K562 (cell line): ENCODE measurements around the gene ZDHHC3. TPM values are rescaled to one million over a fixed set of nuclear protein-coding genes. Genes with fewer than 3 reads are reported as not detected.

Experiments
- BHLHE40 ChIP-seq: IDR thresholded peaks from 2 replicates; pipeline ENCODE4 v1.6.1; 2011; ENCODE audit warnings: low read length, improper control_type of control experiment
- ELF1 ChIP-seq: fragments of 200-800 bp; sonication (Bioruptor generic); IDR thresholded peaks from 2 replicates; pipeline ENCODE4 v1.6.1; 2016; ENCODE audit warnings: missing genetic modification characterization, missing compliant biosample characterization
- HNRNPUL1 ChIP-seq: fragments of 200-400 bp; formaldehyde crosslinking; IDR thresholded peaks from 2 replicates; pipeline ENCODE4 v1.6.1; 2017; ENCODE audit warnings: low read length
- HSF4 ChIP-seq: fragments of 250-450 bp; sonication (Bioruptor Pico); IDR thresholded peaks from 2 replicates; pipeline ENCODE4 v2.1.2; 2022; ENCODE audit warnings: mild to moderate bottlenecking, moderate library complexity, borderline replicate concordance
- MAZ ChIP-seq, 2 experiments: fragments of 450-650 bp in 1 of 2; sonication (generic) in 1 of 2; formaldehyde crosslinking; IDR thresholded peaks in 1 of 2; conservative IDR thresholded peaks in 1 of 2; 2 replicates each; pipeline versions ENCODE4 v1.4.0 to v1.5.0; 2020; ENCODE audit warnings: mild to moderate bottlenecking in 1 of 2, missing genetic modification reagents in 1 of 2
- PHF20 ChIP-seq: fragments of 450-650 bp; IDR thresholded peaks from 2 replicates; pipeline ENCODE4 v1.6.1; 2018; ENCODE audit not compliant: partially characterized antibody
- RB1 ChIP-seq: fragments of 450-650 bp; IDR thresholded peaks from 2 replicates; pipeline ENCODE4 v1.6.1; 2017; ENCODE audit warnings: low read depth, mild to moderate bottlenecking
- STAT5A ChIP-seq: IDR thresholded peaks from 2 replicates; pipeline ENCODE4 v1.6.1; 2012; ENCODE audit warnings: low read length, inconsistent platforms, borderline replicate concordance
- SUPT5H ChIP-seq: fragments of 450-650 bp; IDR thresholded peaks from 2 replicates; pipeline ENCODE4 v1.6.1; 2016
- TBP ChIP-seq: optimal IDR thresholded peaks from 2 replicates; pipeline ENCODE3; 2011; ENCODE audit warnings: low read depth, low read length, improper control_type of control experiment
- TEAD1 ChIP-seq, 2 experiments: fragments of 450-650 bp in 1 of 2; sonication (generic) in 1 of 2; formaldehyde crosslinking; IDR thresholded peaks; 2 replicates each; pipeline versions ENCODE4 v1.4.0 to v1.8.0; 2020 to 2022; ENCODE audit warnings: mild to moderate bottlenecking in 2 of 2, missing genetic modification reagents in 1 of 2
- ZNF3 ChIP-seq: fragments of 250-450 bp; sonication (Bioruptor Pico); IDR thresholded peaks from 2 replicates; pipeline ENCODE4 v1.5.0; 2021; ENCODE audit warnings: mild to moderate bottlenecking, moderate library complexity
- ZNF444 ChIP-seq: fragments of 250-450 bp; sonication (Bioruptor Pico); IDR thresholded peaks from 2 replicates; pipeline ENCODE4 v1.4.0; 2020; ENCODE audit warnings: mild to moderate bottlenecking, moderate library complexity
- ZNF778 ChIP-seq: fragments of 450-650 bp; formaldehyde crosslinking; IDR thresholded peaks from 2 replicates; pipeline ENCODE4 v1.4.0; 2020; ENCODE audit warnings: mild to moderate bottlenecking, moderate library complexity
- polyA plus RNA-seq, 8 experiments: library from polyadenylated mRNA; depleted of rRNA in 4 of 8; stranded (reverse) in 5 of 8; unstranded in 3 of 8; fragments of >200 nt; fragmentation: Nextera tagmentation in 2 of 8; fragmentation: Illumina TruSeq in 1 of 8; extraction: Ambion mirVana in 2 of 8; extraction: Trizol in 1 of 8; gene quantifications; 2 replicates each; pipeline versions ENCODE4 v1.2.1 to v1.2.3, GENCODE V29; 2011 to 2014; ENCODE audit warnings: inconsistent platforms in 1 of 8, missing spikeins in 1 of 8
- total RNA-seq, 7 experiments: library from RNA; depleted of rRNA in 6 of 7; stranded (reverse); fragments of >200 nt in 6 of 7; fragmentation: Illumina TruSeq in 2 of 7; extraction: Trizol in 2 of 7; gene quantifications; 2 replicates each; pipeline versions ENCODE4 v1.2.1 to v1.2.3, GENCODE V29; 2011 to 2021; ENCODE audit warnings: low replicate concordance in 1 of 7
- TF ChIP-seq, protein P1 (sequence below): fragments of 450-650 bp; IDR thresholded peaks from 2 replicates; pipeline ENCODE4 v1.6.1; 2014; ENCODE audit warnings: low read depth, mild to moderate bottlenecking, moderate library complexity, borderline replicate concordance
- TF ChIP-seq, protein P2 (sequence below): IDR thresholded peaks from 2 replicates; pipeline ENCODE4 v1.6.1; 2016; ENCODE audit warnings: missing genetic modification characterization, missing compliant biosample characterization
- TF ChIP-seq, protein P3 (sequence below): fragments of 250-450 bp; sonication (Bioruptor Pico); IDR thresholded peaks from 2 replicates; pipeline ENCODE4 v1.4.0; 2020; ENCODE audit warnings: mild to moderate bottlenecking, moderate library complexity, borderline replicate concordance
- TF ChIP-seq, protein P4 (sequence below): fragments of 450-650 bp; formaldehyde crosslinking; IDR thresholded peaks from 2 replicates; pipeline ENCODE4 v1.4.0; 2020; ENCODE audit warnings: mild to moderate bottlenecking, moderate library complexity
- TF ChIP-seq, protein P5 (sequence below): fragments of 450-650 bp; IDR thresholded peaks from 2 replicates; pipeline ENCODE4 v1.6.1; 2017; ENCODE audit warnings: mild to moderate bottlenecking, moderate library complexity

ZDHHC3 gene
- total and polyA plus RNA-seq, 9 of the 15 experiments (the other 6 are each of a cell fraction or from before 2014, with no cell fraction given), result 10.3 to 120 (median 67.2) TPM

DNA sequence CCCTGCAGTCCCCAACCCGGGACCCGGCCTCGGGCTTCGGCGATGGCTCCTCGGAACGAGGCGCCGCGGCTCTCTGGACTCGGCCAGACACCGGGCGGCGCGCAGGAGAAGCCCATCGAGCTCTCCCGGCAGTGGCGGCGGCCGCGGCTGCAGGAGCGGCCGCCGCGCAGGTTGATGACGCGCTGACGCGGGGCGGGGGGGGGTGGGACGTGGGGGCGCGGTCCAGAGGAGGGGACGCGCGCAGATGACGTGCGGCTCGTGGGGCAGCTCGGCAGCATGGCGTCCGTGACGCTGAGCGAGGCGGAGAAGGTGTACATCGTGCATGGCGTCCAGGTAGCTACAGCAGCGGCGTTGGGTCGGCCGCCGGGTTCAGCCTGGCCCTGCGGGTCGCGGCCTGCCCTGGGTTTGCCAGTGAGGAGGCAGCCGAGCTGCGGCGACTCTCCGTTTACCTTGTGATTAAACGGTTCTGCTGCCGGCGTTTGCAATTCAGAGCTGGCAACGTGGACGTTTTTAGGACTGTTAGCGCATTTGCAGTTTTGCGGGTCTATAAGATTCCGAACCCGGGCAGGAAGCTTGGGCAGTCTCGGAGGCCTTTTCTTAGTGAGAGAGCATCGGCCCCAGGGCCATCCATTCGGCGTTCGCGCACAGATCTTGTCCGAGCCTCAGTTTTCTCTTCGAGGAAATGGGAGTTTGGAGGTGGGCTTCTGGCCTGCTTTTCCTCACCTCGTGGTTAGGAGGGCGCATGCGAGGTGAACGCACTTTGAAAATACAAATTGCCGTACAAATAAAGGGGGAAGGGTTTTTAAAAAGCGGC lies at the start of gene ZDHHC3, which contains the start of gene EXOSC7 (continued):
- TF ChIP-seq, protein P1, sequence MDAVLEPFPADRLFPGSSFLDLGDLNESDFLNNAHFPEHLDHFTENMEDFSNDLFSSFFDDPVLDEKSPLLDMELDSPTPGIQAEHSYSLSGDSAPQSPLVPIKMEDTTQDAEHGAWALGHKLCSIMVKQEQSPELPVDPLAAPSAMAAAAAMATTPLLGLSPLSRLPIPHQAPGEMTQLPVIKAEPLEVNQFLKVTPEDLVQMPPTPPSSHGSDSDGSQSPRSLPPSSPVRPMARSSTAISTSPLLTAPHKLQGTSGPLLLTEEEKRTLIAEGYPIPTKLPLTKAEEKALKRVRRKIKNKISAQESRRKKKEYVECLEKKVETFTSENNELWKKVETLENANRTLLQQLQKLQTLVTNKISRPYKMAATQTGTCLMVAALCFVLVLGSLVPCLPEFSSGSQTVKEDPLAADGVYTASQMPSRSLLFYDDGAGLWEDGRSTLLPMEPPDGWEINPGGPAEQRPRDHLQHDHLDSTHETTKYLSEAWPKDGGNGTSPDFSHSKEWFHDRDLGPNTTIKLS, result peak; percentile 83; the same call in 1 of the 2 replicates
- TF ChIP-seq, protein P2, sequence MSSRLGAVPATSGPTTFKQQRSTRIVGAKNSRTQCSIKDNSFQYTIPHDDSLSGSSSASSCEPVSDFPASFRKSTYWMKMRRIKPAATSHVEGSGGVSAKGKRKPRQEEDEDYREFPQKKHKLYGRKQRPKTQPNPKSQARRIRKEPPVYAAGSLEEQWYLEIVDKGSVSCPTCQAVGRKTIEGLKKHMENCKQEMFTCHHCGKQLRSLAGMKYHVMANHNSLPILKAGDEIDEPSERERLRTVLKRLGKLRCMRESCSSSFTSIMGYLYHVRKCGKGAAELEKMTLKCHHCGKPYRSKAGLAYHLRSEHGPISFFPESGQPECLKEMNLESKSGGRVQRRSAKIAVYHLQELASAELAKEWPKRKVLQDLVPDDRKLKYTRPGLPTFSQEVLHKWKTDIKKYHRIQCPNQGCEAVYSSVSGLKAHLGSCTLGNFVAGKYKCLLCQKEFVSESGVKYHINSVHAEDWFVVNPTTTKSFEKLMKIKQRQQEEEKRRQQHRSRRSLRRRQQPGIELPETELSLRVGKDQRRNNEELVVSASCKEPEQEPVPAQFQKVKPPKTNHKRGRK, result no peak
- TF ChIP-seq ZNF3 (CRISPR knock-in tag) (no peak), HSF4 (CRISPR knock-in tag) (no peak), ZNF444 (no peak), RB1 (peak; percentile 74; the same call in 1 of the 2 replicates), ZNF778 (CRISPR knock-in tag) (no peak), SUPT5H (peak; percentile 89), TEAD1 (CRISPR knock-in tag; IDR thresholded peaks at IDR 0.05) (0 out of 4 replicates have a peak, but pooled peaks have one; percentile 11 to 22), PHF20 (peak; percentile 63), BHLHE40 (no peak), HNRNPUL1 (no peak), ELF1 (tag) (0 out of 2 replicates have a peak, but pooled peaks have one; percentile 54), MAZ (CRISPR knock-in tag; conservative IDR thresholded peaks at IDR 0.05 in 1 of 2, IDR thresholded peaks at IDR 0.05 in 1 of 2) (peak; percentile 85 to 95; a peak in 3 of 4 replicates), TBP (peak; percentile 80), STAT5A (no peak)
- TF ChIP-seq, protein P3, sequence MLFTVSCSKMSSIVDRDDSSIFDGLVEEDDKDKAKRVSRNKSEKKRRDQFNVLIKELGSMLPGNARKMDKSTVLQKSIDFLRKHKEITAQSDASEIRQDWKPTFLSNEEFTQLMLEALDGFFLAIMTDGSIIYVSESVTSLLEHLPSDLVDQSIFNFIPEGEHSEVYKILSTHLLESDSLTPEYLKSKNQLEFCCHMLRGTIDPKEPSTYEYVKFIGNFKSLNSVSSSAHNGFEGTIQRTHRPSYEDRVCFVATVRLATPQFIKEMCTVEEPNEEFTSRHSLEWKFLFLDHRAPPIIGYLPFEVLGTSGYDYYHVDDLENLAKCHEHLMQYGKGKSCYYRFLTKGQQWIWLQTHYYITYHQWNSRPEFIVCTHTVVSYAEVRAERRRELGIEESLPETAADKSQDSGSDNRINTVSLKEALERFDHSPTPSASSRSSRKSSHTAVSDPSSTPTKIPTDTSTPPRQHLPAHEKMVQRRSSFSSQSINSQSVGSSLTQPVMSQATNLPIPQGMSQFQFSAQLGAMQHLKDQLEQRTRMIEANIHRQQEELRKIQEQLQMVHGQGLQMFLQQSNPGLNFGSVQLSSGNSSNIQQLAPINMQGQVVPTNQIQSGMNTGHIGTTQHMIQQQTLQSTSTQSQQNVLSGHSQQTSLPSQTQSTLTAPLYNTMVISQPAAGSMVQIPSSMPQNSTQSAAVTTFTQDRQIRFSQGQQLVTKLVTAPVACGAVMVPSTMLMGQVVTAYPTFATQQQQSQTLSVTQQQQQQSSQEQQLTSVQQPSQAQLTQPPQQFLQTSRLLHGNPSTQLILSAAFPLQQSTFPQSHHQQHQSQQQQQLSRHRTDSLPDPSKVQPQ, result no peak
- TF ChIP-seq, protein P4, sequence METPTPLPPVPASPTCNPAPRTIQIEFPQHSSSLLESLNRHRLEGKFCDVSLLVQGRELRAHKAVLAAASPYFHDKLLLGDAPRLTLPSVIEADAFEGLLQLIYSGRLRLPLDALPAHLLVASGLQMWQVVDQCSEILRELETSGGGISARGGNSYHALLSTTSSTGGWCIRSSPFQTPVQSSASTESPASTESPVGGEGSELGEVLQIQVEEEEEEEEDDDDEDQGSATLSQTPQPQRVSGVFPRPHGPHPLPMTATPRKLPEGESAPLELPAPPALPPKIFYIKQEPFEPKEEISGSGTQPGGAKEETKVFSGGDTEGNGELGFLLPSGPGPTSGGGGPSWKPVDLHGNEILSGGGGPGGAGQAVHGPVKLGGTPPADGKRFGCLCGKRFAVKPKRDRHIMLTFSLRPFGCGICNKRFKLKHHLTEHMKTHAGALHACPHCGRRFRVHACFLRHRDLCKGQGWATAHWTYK (CRISPR knock-in tag), result no peak
- TF ChIP-seq, protein P5, sequence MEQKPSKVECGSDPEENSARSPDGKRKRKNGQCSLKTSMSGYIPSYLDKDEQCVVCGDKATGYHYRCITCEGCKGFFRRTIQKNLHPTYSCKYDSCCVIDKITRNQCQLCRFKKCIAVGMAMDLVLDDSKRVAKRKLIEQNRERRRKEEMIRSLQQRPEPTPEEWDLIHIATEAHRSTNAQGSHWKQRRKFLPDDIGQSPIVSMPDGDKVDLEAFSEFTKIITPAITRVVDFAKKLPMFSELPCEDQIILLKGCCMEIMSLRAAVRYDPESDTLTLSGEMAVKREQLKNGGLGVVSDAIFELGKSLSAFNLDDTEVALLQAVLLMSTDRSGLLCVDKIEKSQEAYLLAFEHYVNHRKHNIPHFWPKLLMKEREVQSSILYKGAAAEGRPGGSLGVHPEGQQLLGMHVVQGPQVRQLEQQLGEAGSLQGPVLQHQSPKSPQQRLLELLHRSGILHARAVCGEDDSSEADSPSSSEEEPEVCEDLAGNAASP, result no peak
